HG03354 (cell line): ENCODE data around the gene LAPTM4A.

ENCODE experiments used
- ATAC-seq: cut with Tn5 transposase; IDR thresholded peaks from one replicate; pipeline ENCODE4 v1.9.1; 2021; ENCODE audit warnings: mild to moderate bottlenecking; ENCODE audit not compliant: unreplicated experiment, poor library complexity, severe bottlenecking

The LAPTM4A gene

DNA sequence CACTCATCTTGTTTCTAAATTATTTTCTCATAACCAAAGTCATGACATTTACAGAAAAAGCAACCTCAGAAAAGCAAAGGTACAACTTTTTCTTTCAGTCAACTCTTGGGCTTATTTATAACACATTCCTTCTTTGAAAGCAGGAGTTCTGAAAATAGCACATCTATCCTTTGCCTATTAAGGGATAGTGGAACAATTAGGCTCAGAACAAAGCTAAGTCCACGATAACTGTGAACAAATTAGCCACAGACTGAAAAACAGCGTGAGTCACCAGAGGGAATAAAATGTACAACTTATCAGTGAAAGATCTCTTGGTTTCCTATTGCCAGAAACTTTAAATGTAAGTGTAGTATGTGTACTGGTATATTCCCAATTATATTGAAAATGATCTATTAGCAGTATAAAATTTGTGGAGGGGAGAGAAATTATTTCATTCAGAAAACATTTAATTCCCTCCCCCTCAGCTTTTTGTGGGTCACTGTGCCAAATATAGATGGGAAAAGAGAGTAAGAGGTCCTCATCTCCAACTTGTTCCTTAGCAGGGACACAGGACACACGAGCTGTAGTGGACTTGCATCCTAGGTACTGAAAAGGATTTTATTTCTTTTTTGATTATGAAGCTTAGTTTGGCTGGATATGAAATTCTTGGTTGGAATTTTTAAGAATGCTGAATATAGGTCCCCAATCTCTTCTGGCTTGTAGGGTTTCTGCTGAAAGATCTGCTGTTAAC, 23.6 kb downstream of the LAPTM4A start:
- ATAC-seq: no peak

DNA sequence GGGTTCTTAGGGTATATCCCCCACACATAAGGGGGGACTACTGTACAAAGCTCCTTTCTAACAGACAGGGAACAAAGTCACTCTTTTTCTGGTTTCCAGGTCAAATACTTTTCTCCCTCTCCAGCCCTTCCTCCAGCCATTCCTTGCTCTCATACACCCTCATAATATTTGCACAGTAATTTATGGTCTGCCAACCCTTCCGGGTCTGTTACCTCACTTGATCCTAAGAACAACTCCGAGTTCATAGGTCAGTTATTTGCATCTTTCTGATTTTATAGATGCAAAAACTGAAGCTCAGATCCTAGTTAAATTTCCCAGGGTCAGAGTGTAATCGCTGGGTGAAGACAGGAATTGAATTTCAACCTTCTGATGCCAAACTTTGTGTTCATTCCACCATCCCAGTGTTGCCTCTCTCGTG, 24.2 kb downstream of the LAPTM4A start:
- ATAC-seq: no peak

DNA sequence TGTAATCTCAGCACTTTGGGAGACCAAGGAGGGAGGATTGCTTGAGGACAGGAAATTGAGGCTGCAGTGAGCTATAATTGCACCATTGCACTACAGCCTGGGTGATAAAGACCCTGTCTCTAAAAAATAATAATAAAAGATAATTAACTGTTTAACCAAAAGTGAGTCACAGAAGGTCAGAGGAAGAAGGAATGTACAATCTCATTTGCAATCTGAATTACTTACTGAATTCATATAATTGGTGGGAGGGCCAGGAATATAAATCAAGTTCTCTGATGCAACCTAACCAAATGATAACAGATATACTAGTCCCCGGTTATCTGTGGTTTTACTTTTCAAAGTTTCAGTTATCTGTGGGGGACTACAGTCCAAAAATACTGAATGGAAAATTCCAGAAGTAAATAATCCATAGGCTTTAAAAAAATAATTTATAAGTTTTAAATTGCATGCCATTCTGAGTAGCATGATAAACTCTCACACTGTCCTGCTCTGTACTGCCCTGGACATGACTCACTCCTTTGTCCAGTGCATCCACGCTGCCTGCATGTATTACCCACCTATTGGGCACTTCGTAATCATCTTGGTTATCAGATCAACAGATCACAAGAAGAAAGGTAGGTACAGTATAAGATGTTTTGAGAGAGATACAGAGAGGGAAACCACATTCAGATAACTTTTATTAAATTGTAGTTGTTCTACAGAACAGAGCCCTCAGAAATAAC, 26.2 kb downstream of the LAPTM4A start:
- ATAC-seq: no peak

DNA sequence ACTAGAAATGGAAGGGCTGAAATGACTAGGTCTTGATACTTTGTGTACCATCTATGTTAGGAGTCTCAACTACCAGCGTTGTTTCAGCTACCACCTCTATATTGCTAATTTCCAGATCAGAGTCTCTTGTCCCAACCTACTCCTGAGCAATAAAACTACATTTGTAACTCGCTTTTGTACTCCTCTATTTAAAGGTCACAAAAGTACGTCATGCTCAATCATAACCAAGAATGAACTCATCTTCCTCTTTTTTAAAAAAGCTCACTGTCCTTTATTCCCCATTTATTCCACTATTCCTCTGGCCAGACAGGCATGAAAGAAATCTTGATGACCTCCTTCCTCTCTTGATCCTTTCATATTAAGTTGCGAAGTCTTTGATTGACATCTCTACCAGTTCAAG, 27.7 kb downstream of the LAPTM4A start:
- no peak for ATAC-seq

DNA sequence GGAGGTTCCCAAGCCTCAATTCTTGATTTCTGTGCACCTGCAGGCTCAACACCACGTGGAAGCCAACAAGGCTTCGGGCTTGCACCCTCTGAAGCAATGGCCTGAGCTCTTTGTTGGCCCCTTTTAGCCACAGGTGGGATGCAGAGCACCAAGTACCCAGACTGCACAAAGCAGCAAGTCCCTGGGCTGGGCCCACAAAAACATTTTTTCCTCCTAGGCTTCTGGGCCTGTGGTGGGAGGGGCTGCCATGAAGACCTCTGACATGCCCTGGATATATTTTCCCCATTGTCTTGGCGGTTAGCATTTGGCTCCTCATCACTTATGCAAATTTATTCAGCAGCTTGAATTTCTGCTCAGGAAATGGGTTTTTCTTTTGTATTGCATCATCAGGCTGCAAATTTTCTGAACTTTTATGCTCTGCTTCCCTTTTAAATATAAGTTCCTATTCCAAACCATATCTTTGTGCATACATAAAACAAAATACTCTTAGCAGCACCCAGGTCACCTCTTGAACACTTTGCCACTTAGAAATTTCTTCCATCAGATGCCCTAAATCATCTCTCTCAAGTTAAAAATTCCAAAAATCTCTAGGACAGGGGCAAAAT, 29.9 kb downstream of the LAPTM4A start:
- ATAC-seq: no peak

DNA sequence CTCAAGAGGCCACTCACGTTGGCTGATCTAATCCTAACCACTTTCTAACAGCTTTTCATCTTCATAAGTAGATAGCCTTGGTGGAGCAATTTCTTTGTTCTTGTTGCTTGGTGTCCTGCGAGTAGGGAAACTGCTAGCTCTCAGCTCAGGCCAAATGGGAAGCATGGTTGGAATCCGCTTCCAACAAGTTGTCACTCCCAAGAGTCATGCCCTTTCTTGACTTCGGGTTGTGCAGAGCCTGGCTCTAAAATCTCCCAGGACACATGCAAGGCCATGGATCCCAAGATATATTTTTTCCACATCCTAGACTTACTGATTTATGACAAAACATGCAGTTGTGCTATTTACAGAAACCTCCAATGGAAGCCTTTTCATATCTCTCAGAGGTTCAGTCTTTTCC, 31.7 kb downstream of the LAPTM4A start:
- no peak for ATAC-seq

DNA sequence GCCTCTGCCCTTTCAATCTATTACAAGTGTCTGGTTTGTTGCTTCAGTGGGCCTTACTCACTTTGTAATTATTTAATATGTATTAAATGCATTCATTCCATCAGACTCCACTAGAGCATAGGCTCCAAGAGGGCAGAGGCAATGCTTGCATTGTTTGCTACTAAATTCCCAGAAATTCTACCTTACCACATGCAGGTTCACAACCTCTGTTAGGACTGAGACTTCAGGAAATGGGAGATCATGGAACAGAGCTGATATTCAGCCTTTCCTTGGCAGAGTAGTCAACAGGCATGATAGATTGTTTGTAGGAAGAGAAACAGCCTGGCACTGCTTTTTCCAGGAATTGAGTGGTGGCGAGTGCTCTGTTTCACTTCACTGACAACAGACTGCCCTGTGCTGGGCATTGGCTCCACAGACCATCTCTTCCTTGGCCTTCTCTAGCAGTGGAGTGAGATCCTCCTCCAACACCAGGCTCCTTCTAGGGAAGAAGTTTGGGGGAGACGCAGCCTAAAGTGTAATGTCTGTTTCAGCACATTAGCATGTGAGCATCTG, 32.8 kb downstream of the LAPTM4A start:
- no peak for ATAC-seq

DNA sequence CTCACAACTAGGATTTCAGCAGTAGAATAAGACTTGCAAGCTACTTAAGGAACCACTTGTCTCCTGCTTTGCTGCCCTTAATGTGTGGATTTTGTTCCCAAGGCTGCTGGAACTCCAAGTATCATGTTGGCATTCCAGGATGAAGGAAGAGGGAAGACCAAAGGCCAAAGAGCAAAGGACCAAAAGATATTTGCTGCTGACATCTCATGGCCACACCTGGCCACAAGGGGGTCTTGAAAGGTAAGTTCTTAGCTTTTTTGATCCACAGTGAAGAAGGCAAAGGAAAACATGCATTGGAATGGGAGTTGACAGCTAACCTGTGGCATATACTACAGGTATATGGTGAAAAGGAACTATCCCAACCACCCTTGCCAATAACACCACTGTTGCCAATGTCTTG, 35.1 kb downstream of the LAPTM4A start:
- ATAC-seq: no peak

DNA sequence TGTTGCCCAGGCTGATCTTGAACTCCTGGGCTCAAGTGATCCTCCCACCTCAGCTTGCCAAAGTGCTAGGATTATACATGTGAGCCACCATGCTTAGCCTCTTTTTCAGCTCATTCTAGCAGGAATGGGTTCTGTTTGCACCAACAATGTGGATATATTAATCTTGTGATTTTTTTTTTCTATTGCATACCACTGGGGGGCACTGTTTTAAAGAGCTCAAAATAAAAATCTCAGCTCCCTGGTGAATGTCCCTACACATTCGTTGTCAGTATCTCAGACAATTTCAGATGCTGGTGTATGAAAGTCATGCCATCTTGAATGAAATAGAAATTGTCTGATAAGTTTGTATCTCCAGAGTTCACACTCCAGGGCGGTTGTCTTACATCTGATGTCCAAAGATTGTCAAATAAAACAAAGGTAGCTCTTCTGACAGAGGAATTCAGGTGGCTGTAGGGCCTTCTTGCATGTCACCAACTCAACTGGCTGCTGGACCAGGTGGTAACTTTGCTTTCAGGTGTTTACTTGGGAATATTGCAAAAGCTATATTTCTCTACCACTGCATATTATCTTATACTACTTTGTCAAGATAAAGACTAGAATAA, 35.8 kb downstream of the LAPTM4A start:
- peak; percentile 55 for ATAC-seq

DNA sequence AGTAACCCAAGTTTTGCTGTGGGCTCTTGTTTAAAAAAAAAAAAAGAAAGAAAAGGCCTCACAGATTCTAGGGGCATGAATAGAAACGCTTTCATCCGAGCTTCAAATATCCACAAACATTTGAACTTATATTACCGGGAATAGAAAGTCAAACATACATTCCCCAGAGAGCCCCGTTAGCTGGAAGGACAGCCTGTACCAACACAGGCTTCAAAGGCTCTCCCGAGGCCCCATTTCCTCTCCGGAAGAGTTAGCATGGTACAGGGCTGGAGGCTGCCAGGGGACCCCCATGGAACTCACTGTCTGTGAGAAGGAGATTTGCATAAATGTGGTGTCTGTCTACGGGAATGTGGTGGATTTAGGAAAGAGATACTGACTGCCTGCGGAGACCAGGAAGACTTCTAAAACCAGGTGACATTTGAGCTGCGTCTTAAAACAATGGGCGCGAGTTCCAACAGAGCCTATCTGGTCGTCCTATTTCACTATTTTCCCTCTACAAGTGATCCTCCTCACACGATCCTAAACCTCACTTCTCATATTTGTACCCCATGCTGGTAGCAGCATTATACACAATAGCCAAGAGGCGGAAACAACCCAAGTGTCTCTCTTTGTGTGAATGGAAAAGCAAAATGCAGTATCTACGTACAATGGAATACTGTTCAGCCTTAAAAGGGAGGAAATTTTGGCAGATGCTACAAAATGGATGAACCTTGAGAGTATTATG, 38.1 kb downstream of the LAPTM4A start:
- no peak for ATAC-seq

DNA sequence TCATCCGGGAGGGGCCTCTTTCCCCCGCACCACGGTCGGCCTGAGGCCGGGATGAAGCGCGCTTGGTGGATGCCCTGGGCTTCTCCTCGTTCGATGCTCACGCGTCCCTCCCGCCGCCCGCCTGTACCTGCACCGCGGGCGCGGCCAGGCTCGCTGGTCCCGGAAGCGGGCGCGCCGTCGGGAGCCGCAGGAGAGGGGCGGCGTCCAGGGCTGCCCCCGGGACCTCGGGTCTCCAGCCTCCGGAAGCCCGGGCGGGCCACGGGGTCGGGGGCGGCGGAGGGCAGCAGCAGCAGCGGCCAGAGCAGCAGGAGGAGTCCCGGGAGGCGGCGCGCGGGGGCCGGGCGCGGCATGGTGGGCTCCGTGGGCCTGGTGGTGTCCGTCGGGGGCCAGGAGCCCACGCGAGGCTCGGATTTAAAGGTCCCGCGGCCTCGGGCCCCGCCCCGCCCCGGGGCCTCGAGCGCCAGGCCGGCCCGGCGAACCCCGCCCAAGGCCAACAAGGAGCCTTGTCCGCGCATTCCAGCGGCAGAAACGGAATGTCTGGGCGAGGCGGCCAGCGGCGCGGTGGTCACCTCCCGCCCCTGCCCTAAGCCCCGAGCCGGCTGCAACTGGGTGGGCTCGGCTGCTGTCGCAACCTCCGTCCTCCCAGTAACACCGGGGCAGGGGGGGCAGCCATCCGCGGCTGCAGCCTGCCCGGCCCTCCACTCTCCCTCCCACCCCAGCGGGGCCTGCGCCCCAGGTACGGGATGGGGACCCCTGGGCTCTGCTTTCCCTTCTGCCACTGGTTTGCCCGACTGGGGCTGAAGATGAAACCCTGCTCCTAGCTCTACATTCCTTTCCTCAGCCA, 38.9 kb downstream of the LAPTM4A start, which contains the start of gene MATN3:
TSS of gene MATN3 (minus strand) at position 387 of the 844 bp plus-strand sequence. CDS start at position 350, 37 bp downstream.
- ATAC-seq: no peak

DNA sequence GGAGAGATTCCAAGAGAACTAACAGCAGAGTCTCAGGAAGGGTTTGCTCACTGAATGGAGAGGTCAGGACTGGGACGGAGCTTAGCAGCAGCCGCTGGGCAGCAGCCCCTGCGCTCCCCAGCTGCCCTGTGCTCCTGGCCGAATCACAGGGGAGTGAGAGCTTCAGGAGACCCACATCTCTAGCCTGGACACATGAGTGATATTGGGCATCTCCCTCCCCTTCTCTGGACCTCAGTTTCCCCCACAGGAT, 39.5 kb downstream of the LAPTM4A start:
- no peak for ATAC-seq

DNA sequence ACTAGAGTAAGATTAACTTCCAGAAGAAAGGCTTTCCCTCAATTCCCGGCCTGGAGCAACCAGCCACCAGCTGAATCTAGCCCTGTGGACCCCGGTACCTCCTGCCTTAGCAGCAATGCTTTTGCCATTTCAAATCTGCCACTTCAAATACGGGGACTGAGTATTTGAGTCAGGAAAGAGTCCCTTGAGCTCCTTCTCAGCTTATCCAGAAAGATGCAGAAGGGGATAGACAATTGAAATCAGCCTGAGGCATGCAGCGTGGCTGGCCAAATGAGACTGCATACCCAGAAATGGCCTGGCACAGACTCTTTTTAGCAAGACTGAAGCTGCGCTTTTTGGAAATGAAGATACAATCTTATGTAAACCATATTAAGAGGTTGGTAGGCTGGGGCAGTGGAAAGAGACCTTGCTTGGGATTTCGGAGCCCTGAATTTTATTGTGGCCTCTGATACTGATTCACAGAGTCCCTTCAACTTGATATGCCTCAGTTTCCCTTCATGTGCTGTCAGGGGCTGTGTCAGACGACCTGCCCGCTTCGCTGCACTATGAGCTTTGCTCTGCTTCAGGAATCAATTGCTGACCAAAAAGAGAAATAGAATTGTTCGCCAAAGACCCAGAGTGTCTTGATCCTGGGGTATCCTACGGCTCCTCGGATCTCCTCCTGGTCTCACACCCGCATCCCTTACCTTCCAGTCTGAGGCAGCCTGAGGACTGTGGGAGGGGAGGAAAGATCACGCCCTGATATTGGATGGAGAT, 40.0 kb downstream of the LAPTM4A start:
- no peak for ATAC-seq

DNA sequence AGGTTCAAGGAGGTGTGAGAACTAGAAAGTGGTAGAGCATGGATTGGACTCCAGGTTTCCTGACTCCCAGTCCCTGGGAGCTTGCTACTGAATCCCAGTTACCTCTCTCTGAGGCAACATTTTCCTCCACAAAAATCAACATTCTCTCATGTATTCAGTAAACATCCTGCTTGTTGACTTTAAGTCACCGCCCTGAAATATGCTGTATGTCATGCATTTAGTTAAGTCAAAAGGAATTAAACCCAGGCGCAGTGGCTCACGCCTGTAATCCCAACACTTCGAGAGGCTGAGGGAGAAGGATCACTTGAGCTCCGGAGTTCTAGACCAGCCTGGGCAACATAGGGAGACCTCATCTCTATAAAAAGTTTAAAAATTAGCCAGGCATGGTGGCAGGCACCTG, 42.7 kb downstream of the LAPTM4A start:
- ATAC-seq: no peak

DNA sequence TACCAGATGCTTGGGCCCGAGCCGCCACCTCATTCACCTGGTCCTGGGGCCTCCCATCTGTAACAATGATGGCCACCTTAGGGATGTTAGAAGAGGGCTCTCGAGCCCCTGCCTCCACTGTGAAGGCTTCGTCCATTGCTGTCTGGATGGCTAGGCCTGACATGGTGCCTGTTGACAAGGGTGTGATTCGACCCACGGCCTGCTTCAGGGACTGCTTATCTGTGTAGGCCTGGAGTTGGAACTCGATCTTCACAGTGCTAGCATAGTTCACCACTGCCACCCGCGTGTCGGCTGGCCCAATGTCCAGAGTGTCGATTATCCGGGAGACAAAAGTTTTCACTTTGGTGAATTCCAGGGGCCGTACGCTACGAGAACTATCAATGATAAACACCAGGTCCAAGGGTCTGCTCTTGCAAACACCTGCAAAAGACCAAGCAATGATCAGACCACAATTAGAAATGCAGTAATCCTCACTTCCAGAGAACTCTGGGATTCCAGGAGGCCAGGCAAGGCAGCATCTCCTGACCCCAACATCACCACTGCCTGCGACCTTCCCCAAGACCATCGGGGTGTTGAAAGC, 45.4 kb downstream of the LAPTM4A start:
- ATAC-seq: no peak

DNA sequence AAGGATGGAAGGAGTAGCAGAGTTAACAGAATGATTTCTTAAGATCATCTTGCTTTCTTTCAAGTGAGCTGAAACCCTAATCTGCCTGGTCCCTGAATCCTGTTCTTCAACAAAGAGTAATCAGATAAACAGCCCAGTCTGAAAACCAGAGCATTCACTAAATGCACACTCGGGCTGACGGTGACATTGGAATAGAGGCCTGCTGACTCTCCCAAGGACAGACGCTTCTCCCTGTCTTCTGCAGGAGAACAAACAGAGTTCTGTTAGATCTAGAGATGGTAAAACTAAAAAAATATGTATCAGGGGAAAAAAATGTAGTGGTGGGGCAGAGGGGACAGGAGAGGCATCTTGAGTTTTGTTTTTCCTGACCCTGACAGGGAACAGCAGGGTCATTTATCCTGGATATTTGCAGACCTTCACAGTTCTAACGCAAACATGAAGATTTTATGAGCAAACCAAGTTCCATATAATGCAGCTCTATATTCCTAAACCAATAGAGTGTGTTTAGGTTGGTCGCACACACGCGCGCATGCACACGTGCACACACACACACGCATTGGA, 46.3 kb downstream of the LAPTM4A start:
- ATAC-seq: no peak

DNA sequence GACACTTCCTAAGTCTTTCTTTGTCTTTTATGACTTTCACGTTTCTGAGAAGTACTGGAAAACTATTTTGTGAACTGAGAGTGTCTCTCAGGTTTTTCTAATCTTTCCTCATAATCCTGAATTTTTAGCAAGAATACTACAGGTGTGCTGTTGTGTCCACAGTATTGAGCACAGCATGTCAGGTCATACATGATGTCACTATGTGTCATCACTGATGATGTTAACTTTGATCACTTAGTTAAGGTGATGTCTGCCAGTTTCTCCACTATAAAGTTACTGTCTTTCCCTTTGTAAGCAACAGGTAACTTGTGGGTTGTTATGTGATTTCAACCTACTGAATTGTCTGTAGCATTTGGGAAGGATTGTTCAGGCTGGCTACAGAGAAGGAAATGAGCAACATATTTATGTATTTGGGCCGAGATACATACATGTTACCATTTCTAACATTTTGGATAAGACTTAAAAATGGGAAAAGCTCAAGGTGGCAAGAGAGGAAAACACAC, 50.0 kb downstream of the LAPTM4A start:
- ATAC-seq: no peak

DNA sequence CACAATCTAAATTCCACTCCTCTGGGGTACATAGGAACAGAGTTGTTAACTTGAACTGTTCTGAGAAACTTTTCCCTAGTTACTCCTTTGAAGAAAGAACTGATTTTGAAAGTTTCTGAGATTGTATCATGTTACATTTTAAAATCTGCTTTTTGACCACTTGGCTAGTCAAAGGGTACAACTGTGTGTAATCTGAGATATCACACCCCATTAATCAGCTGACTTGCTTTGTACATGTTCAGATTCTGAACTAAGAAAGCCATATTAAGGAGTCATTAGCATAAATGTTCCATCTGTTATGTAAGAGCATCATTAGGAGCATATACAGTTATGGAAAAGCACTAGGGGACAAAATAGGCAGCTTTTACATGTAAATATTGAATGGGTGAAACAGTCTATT, 57.7 kb downstream of the LAPTM4A start:
- no peak for ATAC-seq
